ENCODE results near the gene HCN3. TPM values are rescaled to one million over a fixed set of nuclear protein-coding genes. Genes with fewer than 3 reads are reported as not detected.
A peak's percentile ranks its signal among the peaks of the same experiment; 100 is the strongest.

The HCN3 gene
- total and polyA plus RNA-seq, 2 of the 13 experiments (the other 11 are each of a cell fraction or from before 2014, with no cell fraction given): 2.4 to 10.2 TPM

DNA sequence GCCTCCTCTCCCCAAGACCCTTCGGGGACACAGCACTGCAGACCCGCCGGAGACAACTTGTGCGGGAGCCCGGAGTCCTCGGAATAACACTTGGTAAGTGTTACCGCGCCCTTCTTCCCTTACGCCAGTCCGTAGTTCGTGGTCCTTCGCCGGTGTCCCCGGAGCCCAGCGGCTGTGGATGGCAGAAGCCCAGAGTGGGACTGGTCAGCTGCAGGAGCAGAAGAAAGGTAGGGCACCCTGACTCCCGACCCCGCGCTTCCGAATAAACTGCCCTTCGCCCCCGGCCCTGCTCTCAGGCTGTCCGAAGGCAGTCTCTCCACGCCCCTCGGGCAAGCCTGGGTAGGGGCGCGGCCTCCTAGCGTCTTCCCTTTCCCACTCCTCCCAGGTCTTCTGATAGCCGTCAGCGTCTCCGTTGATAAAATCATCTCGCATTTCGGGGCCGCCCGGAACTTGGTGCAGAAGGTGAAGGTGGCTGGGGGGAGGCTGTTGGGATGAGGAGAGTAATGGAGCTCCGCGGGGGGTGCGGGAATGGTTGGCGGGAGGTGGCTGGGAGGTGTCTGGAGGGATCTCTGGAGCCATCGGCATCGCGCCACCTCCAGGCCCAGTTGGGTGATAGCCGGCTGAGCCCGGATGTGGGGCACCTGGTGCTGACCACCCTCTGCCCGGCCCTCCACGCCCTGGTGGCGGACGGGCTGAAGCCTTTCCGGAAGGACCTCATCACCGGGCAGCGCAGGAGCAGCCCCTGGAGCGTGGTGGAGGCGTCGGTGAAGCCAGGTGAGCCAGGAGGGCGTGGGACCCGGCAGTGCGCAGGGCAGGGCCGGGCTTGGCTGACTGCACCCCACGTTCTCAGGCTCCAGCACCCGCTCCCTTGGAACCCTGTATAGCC lies 47.7 kb downstream of the HCN3 start (continued):
- TF ChIP-seq ZNF431 (CRISPR knock-in tag; IDR thresholded peaks at IDR 0.05; ENCODE audit: borderline replicate concordance, low read depth): no peak
- no peak for TF ChIP-seq U2AF1 (optimal IDR thresholded peaks at IDR 0.05; ENCODE audit: low read depth, low read length)
- peak; percentile 51 for TF ChIP-seq SRSF1 (optimal IDR thresholded peaks at IDR 0.05; ENCODE audit: low read depth, low read length)
- TF ChIP-seq PTBP1 (IDR thresholded peaks at IDR 0.05; ENCODE audit: low read depth, low read length, poor library complexity, severe bottlenecking): peak; percentile 16
- TF ChIP-seq ZNF724P (CRISPR knock-in tag; IDR thresholded peaks at IDR 0.05; ENCODE audit: borderline replicate concordance): no peak

GRCh38 chr1:155325603-155325893 lies 48.3 kb downstream of the HCN3 start:
- no TSS peak for BruUV-seq (replicated peaks)
- no peaks in the 10 kb centered on the region for H3K9me3 ChIP-seq (ENCODE audit: low read length)
- no peak overlapping the region for H3K27ac ChIP-seq (ENCODE audit: extremely low read length, insufficient read depth, low read length)
- ATAC-seq: no peak
- intact Hi-C loops (cut with micrococcal nuclease; ENCODE audit: unreplicated experiment) (no loop called here), in situ Hi-C loops (cut with HindIII; ENCODE audit: extremely low pct_ligation_motif_present, low pct_unique_long_range_greater_than_20kb) (no loop called here)
- WGBS (ENCODE audit: low lambda C conversion rate): 85% methylated on average over 5 of the region's 6 CpGs
- CTCF ChIA-PET (ENCODE audit: low intra/inter-chr PET ratio, low total read pairs): interaction anchor here (4.5 kb wide), 1 partner anchor 74 kb away, joined by 71 read pairs; no protein-coding TSS in a partner anchor
- TF ChIP-seq ZNF776 (CRISPR knock-in tag; IDR thresholded peaks at IDR 0.05): 0 out of 2 replicates have a peak, but pooled peaks have one; percentile 7
- TF ChIP-seq SMC3 (IDR thresholded peaks at IDR 0.05; ENCODE audit: low read length): no peak
- TF ChIP-seq ZNF724P (CRISPR knock-in tag; IDR thresholded peaks at IDR 0.05; ENCODE audit: borderline replicate concordance): 0 out of 2 replicates have a peak, but pooled peaks have one; percentile 25
- no peak for TF ChIP-seq NAIF1 (CRISPR knock-in tag; IDR thresholded peaks at IDR 0.05; ENCODE audit: borderline replicate concordance)
- no peak for TF ChIP-seq ZBTB21 (CRISPR knock-in tag; IDR thresholded peaks at IDR 0.05)
- no peak for TF ChIP-seq SRF (IDR thresholded peaks at IDR 0.05; ENCODE audit: low read depth, low read length)
- TF ChIP-seq GMEB2 (CRISPR knock-in tag; IDR thresholded peaks at IDR 0.05; ENCODE audit: low read depth): no peak
- H3K4me1 ChIP-seq (ENCODE audit: insufficient read depth, low read length): peaks cover 36% of the 10 kb centered on the region
- H4K20me1 ChIP-seq (ENCODE audit: insufficient read depth, low read length): no peaks in the 10 kb centered on the region; the same call in none of the 2 replicates
- peaks cover 2 to 25% of the 10 kb centered on the region in 2 experiments; a peak in 4 of 5 replicates for H3K36me3 ChIP-seq (replicated peaks in 1 of 2; ENCODE audit: control insufficient read depth in 1 of 2, insufficient read depth in 2 of 2, low read length in 2 of 2)
- peak overlapping the region in 2 of 3 experiments; percentile 80 to 81; a peak in 3 of 6 replicates for H3K4me3 ChIP-seq (replicated peaks in 1 of 3; ENCODE audit: insufficient read depth in 1 of 3, low read depth in 2 of 3, low read length in 3 of 3)
- H3K27me3 ChIP-seq (ENCODE audit: control insufficient read depth in 1 of 2, insufficient read depth in 2 of 2, low read length in 2 of 2): no peaks in the 10 kb centered on the region; a peak in 1 of 5 replicates
- peaks cover 5% of the 10 kb centered on the region for H3K79me2 ChIP-seq (ENCODE audit: insufficient read depth, low read length)
- no peak for FAIRE-seq
- H3K9ac ChIP-seq (ENCODE audit: insufficient read depth, low read depth, low read length): peak overlapping the region; percentile 69
- POLR2A ChIA-PET: interaction anchor here (3.5 kb wide), 1 partner anchor 74 kb away, joined by 24 read pairs; no protein-coding TSS in a partner anchor
- peak overlapping the region; percentile 79 for H3K4me2 ChIP-seq (ENCODE audit: low read depth, low read length)
- H2AFZ ChIP-seq (ENCODE audit: low read length): no peak overlapping the region
- DNase-seq (ENCODE audit: low spot score): no peak
